ENCODE results near the gene HOXB8.

- TF ChIP-seq RARB (CRISPR knock-in tag; IDR thresholded peaks at IDR 0.05) (no peak), ZFP30 (CRISPR knock-in tag; IDR thresholded peaks at IDR 0.05) (no peak), ZFP3 (CRISPR knock-in tag; IDR thresholded peaks at IDR 0.05) (no peak), ZC3H10 (CRISPR knock-in tag; IDR thresholded peaks at IDR 0.05) (no peak), TOX (CRISPR knock-in tag; IDR thresholded peaks at IDR 0.05; ENCODE audit: borderline replicate concordance) (no peak), ZNF565 (CRISPR knock-in tag; conservative IDR thresholded peaks at IDR 0.05; ENCODE audit: low read depth) (no peak), GLIS3 (CRISPR knock-in tag; IDR thresholded peaks at IDR 0.05) (no peak), PATZ1 (CRISPR knock-in tag; IDR thresholded peaks at IDR 0.05; ENCODE audit: borderline replicate concordance) (no peak), CREB5 (CRISPR knock-in tag; IDR thresholded peaks at IDR 0.05; ENCODE audit: low read depth) (no peak), PPARA (CRISPR knock-in tag; IDR thresholded peaks at IDR 0.05; ENCODE audit: borderline replicate concordance) (no peak), SNAI2 (CRISPR knock-in tag; IDR thresholded peaks at IDR 0.05) (no peak), ZNF70 (CRISPR knock-in tag; IDR thresholded peaks at IDR 0.05) (no peak)
Measured at GRCh38 chr17:48571024-48571818, 43.9 kb downstream of the HOXB8 start.

All from SK-N-SH treated with all-trans-retinoic acid at 6 μM for 48 hours (cell line).